HG02981 (cell line): ENCODE data around the gene NEDD4L.

Source experiments
- ATAC-seq: cut with Tn5 transposase; IDR thresholded peaks from one replicate; pipeline ENCODE4 v1.9.1; 2021; ENCODE audit warnings: mild to moderate bottlenecking, moderate library complexity; ENCODE audit not compliant: unreplicated experiment

Gene NEDD4L

DNA sequence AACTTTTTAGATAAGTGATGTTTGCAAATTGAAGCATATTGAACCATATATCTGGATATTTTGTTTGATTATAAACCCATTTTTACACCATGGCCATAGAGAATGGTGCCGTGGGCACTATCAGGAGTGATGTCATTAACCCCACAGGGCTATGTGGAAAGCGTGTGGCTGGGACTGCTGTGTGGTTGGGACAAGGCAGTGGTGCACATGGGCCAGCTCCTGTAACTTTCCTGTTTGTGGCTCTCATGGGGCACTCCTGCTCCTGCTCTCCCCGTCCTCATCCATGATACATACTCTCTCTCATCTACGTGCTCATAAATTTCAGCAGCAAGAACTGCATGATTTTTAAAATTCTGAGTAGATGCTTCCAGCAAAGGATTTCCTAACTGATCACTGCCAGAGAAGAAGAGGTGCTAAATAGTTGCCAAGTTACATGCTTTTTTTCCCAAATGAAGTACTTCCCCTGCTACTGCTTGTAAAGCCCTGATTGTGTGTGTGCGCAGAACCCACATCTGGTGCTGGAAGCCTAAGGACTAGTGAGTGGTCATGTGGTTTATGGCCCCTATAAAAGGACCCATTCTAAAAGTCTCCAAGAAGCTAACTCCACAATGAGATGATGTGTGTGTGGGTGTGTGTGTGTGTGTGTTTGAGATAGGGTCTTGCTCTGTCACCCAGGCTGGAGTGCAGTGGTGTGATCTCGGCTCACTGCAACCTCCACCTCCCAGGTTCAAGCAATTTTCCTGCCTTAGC lies 240.8 kb downstream of the NEDD4L start:
- ATAC-seq, result no peak

- ATAC-seq, result no peak
Measured at GRCh38 chr18:58285449-58286130, 241.6 kb downstream of the NEDD4L start.

GRCh38 chr18:58286632-58287352 lies 242.8 kb downstream of the NEDD4L start:
- ATAC-seq, result no peak

GRCh38 chr18:58287353-58288274 lies 243.6 kb downstream of the NEDD4L start:
- no peak for ATAC-seq

GRCh38 chr18:58288921-58289797 lies 245.1 kb downstream of the NEDD4L start:
- peak; percentile 78 for ATAC-seq

GRCh38 chr18:58290116-58290695 lies 246.2 kb downstream of the NEDD4L start:
- ATAC-seq, result no peak

GRCh38 chr18:58291131-58291530 lies 247.1 kb downstream of the NEDD4L start:
- no peak for ATAC-seq

DNA sequence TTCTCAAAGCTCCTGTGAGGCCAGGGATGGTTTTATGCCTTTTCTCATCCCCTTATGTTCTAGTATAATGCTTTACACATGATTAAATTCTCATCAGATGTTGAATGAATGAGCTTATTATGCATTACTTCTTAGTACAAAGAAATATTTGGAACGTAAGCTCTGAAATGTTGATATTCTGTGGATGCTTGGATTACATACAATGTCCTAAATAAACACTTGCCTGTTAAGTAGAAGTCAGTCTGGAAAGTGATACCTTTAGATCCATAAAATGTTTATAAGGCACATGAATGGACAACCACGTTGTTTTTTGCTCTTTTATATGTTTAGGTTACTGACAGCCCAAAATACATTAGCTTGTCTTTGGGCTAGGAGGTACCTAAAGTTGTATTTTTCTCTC lies 248.6 kb downstream of the NEDD4L start:
- no peak for ATAC-seq

- no peak for ATAC-seq
Measured at GRCh38 chr18:58297198-58297597, 253.2 kb downstream of the NEDD4L start.

- ATAC-seq, result no peak
Measured at GRCh38 chr18:58298251-58299134, 254.5 kb downstream of the NEDD4L start.

- no peak for ATAC-seq
Measured at GRCh38 chr18:58299135-58299473, 255.1 kb downstream of the NEDD4L start.

DNA sequence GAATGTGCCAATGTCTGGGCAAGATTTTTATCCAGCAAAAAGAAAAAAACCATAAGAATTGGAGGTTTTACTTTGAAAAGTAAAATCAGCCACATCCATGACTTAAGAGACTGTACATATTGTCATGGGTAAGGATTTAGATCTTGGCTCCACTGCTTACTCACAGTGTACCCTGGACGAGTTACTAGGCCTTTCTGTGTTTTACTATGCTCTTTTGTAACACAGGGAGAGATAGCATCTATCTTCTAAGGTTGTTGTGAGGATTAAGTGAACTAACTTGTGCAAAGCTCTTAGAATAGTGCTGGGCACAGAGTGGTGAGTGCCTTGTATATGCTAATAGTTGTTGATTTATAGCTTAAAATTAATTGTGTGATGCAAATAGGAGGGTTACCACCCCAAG lies 255.9 kb downstream of the NEDD4L start:
- ATAC-seq, result no peak

DNA sequence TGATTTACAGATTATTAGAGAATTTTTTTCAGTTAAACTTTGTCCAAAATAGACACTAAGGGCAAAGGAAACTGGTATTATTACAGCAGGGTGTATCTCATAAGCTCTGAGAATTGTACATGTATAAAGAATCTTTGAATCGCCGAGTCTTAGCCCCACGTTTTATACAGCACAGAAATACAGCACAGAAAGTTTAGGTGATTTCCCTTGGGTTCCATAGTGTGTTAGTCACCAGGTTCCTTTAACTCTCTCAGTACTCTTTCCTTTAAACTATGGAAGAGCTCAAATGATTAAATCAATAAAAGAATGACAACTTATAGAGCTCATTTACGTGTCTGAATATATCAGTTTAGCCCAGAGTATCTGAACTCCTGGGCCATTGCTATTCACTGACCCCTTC lies 256.8 kb downstream of the NEDD4L start:
- ATAC-seq, result no peak

GRCh38 chr18:58302811-58303210 lies 258.8 kb downstream of the NEDD4L start:
- no peak for ATAC-seq

- peak; percentile 78 for ATAC-seq
Measured at GRCh38 chr18:58303363-58303762, 259.3 kb downstream of the NEDD4L start.

DNA sequence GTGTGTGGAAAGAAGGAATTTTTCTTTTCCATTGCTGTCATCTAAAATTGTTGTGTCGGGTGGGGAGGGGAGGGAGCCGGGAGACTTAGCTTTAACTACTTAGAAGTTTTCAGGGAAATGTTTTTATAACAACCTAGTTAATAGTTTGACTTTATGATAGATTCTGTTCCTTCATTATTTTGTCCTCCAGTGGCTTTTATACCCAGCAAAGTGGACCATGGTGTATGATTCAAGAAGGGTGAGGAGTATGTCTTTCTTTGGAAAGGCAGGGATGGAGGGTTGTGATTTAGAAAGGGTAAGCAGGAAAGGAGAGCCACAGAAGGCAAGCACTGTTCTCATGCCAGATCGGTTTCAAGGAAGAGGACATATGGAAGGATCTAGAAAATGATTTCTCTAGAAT lies 261.8 kb downstream of the NEDD4L start:
- ATAC-seq, result no peak

- ATAC-seq, result no peak
Measured at GRCh38 chr18:58307441-58307840, 263.4 kb downstream of the NEDD4L start.

DNA sequence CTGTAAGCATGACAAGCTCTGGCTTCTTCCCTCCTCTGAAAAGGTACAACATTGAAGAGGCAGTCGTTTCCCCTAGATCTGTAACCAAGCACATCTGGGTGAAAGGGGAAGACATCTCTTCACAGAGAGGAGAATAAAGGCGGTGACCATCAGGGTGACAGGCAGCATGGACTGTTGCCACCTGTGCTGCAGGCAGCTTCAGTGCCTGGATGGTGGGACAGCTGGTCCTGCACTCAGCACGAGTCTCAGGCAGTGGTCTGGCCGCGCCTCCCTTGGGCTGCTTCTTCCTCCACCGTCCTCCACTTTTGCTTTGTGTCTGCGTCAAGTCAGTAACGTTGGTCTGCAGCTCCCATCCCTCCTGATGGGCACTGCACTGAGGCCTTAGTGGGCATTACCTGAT lies 264.4 kb downstream of the NEDD4L start:
- ATAC-seq, result no peak

DNA sequence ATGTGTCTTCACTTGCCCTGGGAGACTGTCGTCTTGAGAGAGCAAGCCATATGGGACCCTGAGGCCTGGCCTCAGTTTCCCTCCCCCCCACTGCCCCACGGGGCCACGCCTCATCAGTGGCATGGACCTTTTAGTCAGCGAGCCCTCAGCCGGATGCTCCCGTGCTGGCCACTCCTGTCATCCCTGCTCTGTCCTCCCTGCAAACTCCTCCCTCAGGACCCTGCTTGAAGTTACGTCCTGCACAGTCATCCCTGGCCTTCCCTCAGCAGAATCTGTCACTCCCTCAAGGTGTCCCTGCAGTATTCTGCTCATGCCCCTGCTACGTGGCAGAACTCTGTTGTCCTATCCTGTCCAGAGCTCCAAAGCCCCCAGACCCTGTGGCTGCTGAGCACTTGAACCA lies 265.1 kb downstream of the NEDD4L start:
- ATAC-seq, result no peak
